ENCODE results near the gene CYSTM1. TPM values are rescaled to one million over a fixed set of nuclear protein-coding genes. Genes with fewer than 3 reads are reported as not detected.

CYSTM1 gene
- polyA plus RNA-seq, 2 donors: 6.7 to 13.4 TPM

GRCh38 chr5:140135127-140135526, 39.9 kb upstream of the CYSTM1 start:
- Histone ChIP-seq H3K4me3 (ENCODE audit: low read depth in 1 of 2, low read length in 2 of 2) (no peak overlapping the region), H3K36me3 (ENCODE audit: control insufficient read depth in 2 of 2, insufficient read depth in 2 of 2, low read length in 1 of 2) (no peaks in the 10 kb centered on the region), H3K9me3 (ENCODE audit: control insufficient read depth in 2 of 2, insufficient read depth in 1 of 2, low read depth in 1 of 2, low read length in 1 of 2) (no peaks in the 10 kb centered on the region), H3K27ac (ENCODE audit: low read depth in 2 of 2, low read length in 1 of 2) (no peak overlapping the region), H3K4me1 (ENCODE audit: control insufficient read depth in 2 of 2, insufficient read depth in 2 of 2, low read length in 1 of 2) (peaks cover 0 to 5% of the 10 kb centered on the region in 2 donors), H3K27me3 (ENCODE audit: control insufficient read depth in 1 of 2, insufficient read depth in 2 of 2, low read length in 2 of 2) (no peaks in the 10 kb centered on the region)

GRCh38 chr5:140136624-140137023, 38.4 kb upstream of the CYSTM1 start:
- peaks cover 0 to 3% of the 10 kb centered on the region in 2 donors for H3K4me1 ChIP-seq (ENCODE audit: control insufficient read depth in 2 of 2, insufficient read depth in 2 of 2, low read length in 1 of 2)
- no peaks in the 10 kb centered on the region for H3K9me3 ChIP-seq (ENCODE audit: control insufficient read depth in 2 of 2, insufficient read depth in 1 of 2, low read depth in 1 of 2, low read length in 1 of 2)
- 96% methylated on average over 1 of the region's 1 CpG for WGBS, 2 donors
- H3K36me3 ChIP-seq (ENCODE audit: control insufficient read depth in 2 of 2, insufficient read depth in 2 of 2, low read length in 1 of 2): no peaks in the 10 kb centered on the region
- no peaks in the 10 kb centered on the region for H3K27me3 ChIP-seq (ENCODE audit: control insufficient read depth in 1 of 2, insufficient read depth in 2 of 2, low read length in 2 of 2)
- H3K27ac ChIP-seq (ENCODE audit: low read depth in 2 of 2, low read length in 1 of 2): no peak overlapping the region
- no peak overlapping the region for H3K4me3 ChIP-seq (ENCODE audit: low read depth in 1 of 2, low read length in 2 of 2)

- Histone ChIP-seq H3K4me1 (ENCODE audit: control insufficient read depth in 2 of 2, insufficient read depth in 2 of 2, low read length in 1 of 2) (peaks cover 0 to 4% of the 10 kb centered on the region in 2 donors), H3K4me3 (ENCODE audit: low read depth in 1 of 2, low read length in 2 of 2) (no peak overlapping the region), H3K27me3 (ENCODE audit: control insufficient read depth in 1 of 2, insufficient read depth in 2 of 2, low read length in 2 of 2) (no peaks in the 10 kb centered on the region), H3K27ac (ENCODE audit: low read depth in 2 of 2, low read length in 1 of 2) (peak overlapping the region in 1 of 2 donors; percentile 16), H3K36me3 (ENCODE audit: control insufficient read depth in 2 of 2, insufficient read depth in 2 of 2, low read length in 1 of 2) (no peaks in the 10 kb centered on the region), H3K9me3 (ENCODE audit: control insufficient read depth in 2 of 2, insufficient read depth in 1 of 2, low read depth in 1 of 2, low read length in 1 of 2) (no peaks in the 10 kb centered on the region)
- WGBS, 2 donors: 76 to 83% methylated on average over 3 of the region's 3 CpGs
These were observed 34.6 kb upstream of the CYSTM1 start for GRCh38 chr5:140140435-140140834.

GRCh38 chr5:140141241-140141640, 33.7 kb upstream of the CYSTM1 start:
- Histone ChIP-seq H3K4me3 (ENCODE audit: low read depth in 1 of 2, low read length in 2 of 2) (no peak overlapping the region), H3K9me3 (ENCODE audit: control insufficient read depth in 2 of 2, insufficient read depth in 1 of 2, low read depth in 1 of 2, low read length in 1 of 2) (no peaks in the 10 kb centered on the region), H3K36me3 (ENCODE audit: control insufficient read depth in 2 of 2, insufficient read depth in 2 of 2, low read length in 1 of 2) (no peaks in the 10 kb centered on the region), H3K27ac (ENCODE audit: low read depth in 2 of 2, low read length in 1 of 2) (no peak overlapping the region), H3K27me3 (ENCODE audit: control insufficient read depth in 1 of 2, insufficient read depth in 2 of 2, low read length in 2 of 2) (no peaks in the 10 kb centered on the region), H3K4me1 (ENCODE audit: control insufficient read depth in 2 of 2, insufficient read depth in 2 of 2, low read length in 1 of 2) (peaks cover 0 to 7% of the 10 kb centered on the region in 2 donors)

GRCh38 chr5:140142246-140142645, 32.7 kb upstream of the CYSTM1 start:
- H3K4me1 ChIP-seq (ENCODE audit: control insufficient read depth in 2 of 2, insufficient read depth in 2 of 2, low read length in 1 of 2): peaks cover 0 to 9% of the 10 kb centered on the region in 2 donors
- no peak overlapping the region for H3K27ac ChIP-seq (ENCODE audit: low read depth in 2 of 2, low read length in 1 of 2)
- WGBS, 2 donors: 79 to 81% methylated on average over 5 of the region's 5 CpGs

GRCh38 chr5:140142856-140143255, 32.1 kb upstream of the CYSTM1 start:
- Histone ChIP-seq H3K4me1 (ENCODE audit: control insufficient read depth in 2 of 2, insufficient read depth in 2 of 2, low read length in 1 of 2) (peaks cover 0 to 9% of the 10 kb centered on the region in 2 donors), H3K9me3 (ENCODE audit: control insufficient read depth in 2 of 2, insufficient read depth in 1 of 2, low read depth in 1 of 2, low read length in 1 of 2) (no peaks in the 10 kb centered on the region), H3K27ac (ENCODE audit: low read depth in 2 of 2, low read length in 1 of 2) (no peak overlapping the region), H3K36me3 (ENCODE audit: control insufficient read depth in 2 of 2, insufficient read depth in 2 of 2, low read length in 1 of 2) (no peaks in the 10 kb centered on the region), H3K4me3 (ENCODE audit: low read depth in 1 of 2, low read length in 2 of 2) (no peak overlapping the region), H3K27me3 (ENCODE audit: control insufficient read depth in 1 of 2, insufficient read depth in 2 of 2, low read length in 2 of 2) (no peaks in the 10 kb centered on the region)
- 76 to 83% methylated on average over 7 of the region's 7 CpGs for WGBS, 2 donors

More at GRCh38 chr5:140142246-140142645, 32.7 kb upstream of the CYSTM1 start:
- no peaks in the 10 kb centered on the region for H3K9me3 ChIP-seq (ENCODE audit: control insufficient read depth in 2 of 2, insufficient read depth in 1 of 2, low read depth in 1 of 2, low read length in 1 of 2)
- no peaks in the 10 kb centered on the region for H3K36me3 ChIP-seq (ENCODE audit: control insufficient read depth in 2 of 2, insufficient read depth in 2 of 2, low read length in 1 of 2)
- no peak overlapping the region for H3K4me3 ChIP-seq (ENCODE audit: low read depth in 1 of 2, low read length in 2 of 2)
- H3K27me3 ChIP-seq (ENCODE audit: control insufficient read depth in 1 of 2, insufficient read depth in 2 of 2, low read length in 2 of 2): no peaks in the 10 kb centered on the region

- no peaks in the 10 kb centered on the region for H3K27me3 ChIP-seq (ENCODE audit: control insufficient read depth in 1 of 2, insufficient read depth in 2 of 2, low read length in 2 of 2)
These were observed 31.3 kb upstream of the CYSTM1 start for GRCh38 chr5:140143521-140144258.

GRCh38 chr5:140145256-140145655, 29.7 kb upstream of the CYSTM1 start:
- 71 to 75% methylated on average over 3 of the region's 3 CpGs for WGBS, 2 donors
- peak overlapping the region in 1 of 2 donors; percentile 39 for H3K4me3 ChIP-seq (ENCODE audit: low read depth in 1 of 2, low read length in 2 of 2)
- no peak overlapping the region for H3K27ac ChIP-seq (ENCODE audit: low read depth in 2 of 2, low read length in 1 of 2)
- no peaks in the 10 kb centered on the region for H3K9me3 ChIP-seq (ENCODE audit: control insufficient read depth in 2 of 2, insufficient read depth in 1 of 2, low read depth in 1 of 2, low read length in 1 of 2)
- no peaks in the 10 kb centered on the region for H3K27me3 ChIP-seq (ENCODE audit: control insufficient read depth in 1 of 2, insufficient read depth in 2 of 2, low read length in 2 of 2)
- no peaks in the 10 kb centered on the region for H3K36me3 ChIP-seq (ENCODE audit: control insufficient read depth in 2 of 2, insufficient read depth in 2 of 2, low read length in 1 of 2)
- peaks cover 0 to 9% of the 10 kb centered on the region in 2 donors for H3K4me1 ChIP-seq (ENCODE audit: control insufficient read depth in 2 of 2, insufficient read depth in 2 of 2, low read length in 1 of 2)

More at GRCh38 chr5:140143521-140144258, 31.3 kb upstream of the CYSTM1 start:
- Histone ChIP-seq H3K36me3 (ENCODE audit: control insufficient read depth in 2 of 2, insufficient read depth in 2 of 2, low read length in 1 of 2) (no peaks in the 10 kb centered on the region), H3K9me3 (ENCODE audit: control insufficient read depth in 2 of 2, insufficient read depth in 1 of 2, low read depth in 1 of 2, low read length in 1 of 2) (no peaks in the 10 kb centered on the region), H3K4me1 (ENCODE audit: control insufficient read depth in 2 of 2, insufficient read depth in 2 of 2, low read length in 1 of 2) (peaks cover 0 to 9% of the 10 kb centered on the region in 2 donors), H3K27ac (ENCODE audit: low read depth in 2 of 2, low read length in 1 of 2) (no peak overlapping the region), H3K4me3 (ENCODE audit: low read depth in 1 of 2, low read length in 2 of 2) (no peak overlapping the region)
- WGBS, 2 donors: 93 to 94% methylated on average over 3 of the region's 3 CpGs

GRCh38 chr5:140145818-140146522, 29.0 kb upstream of the CYSTM1 start:
- 5 to 7% methylated on average over 61 to 64 of the region's 64 CpGs for WGBS, 2 donors
- Histone ChIP-seq H3K4me1 (ENCODE audit: control insufficient read depth in 2 of 2, insufficient read depth in 2 of 2, low read length in 1 of 2) (peaks cover 0 to 9% of the 10 kb centered on the region in 2 donors), H3K9me3 (ENCODE audit: control insufficient read depth in 2 of 2, insufficient read depth in 1 of 2, low read depth in 1 of 2, low read length in 1 of 2) (no peaks in the 10 kb centered on the region), H3K27ac (ENCODE audit: low read depth in 2 of 2, low read length in 1 of 2) (no peak overlapping the region), H3K4me3 (ENCODE audit: low read depth in 1 of 2, low read length in 2 of 2) (peak overlapping the region; percentile 38 to 39), H3K36me3 (ENCODE audit: control insufficient read depth in 2 of 2, insufficient read depth in 2 of 2, low read length in 1 of 2) (no peaks in the 10 kb centered on the region), H3K27me3 (ENCODE audit: control insufficient read depth in 1 of 2, insufficient read depth in 2 of 2, low read length in 2 of 2) (no peaks in the 10 kb centered on the region)

- WGBS, 2 donors: 35 to 36% methylated on average over 14 of the region's 14 CpGs
- Histone ChIP-seq H3K4me1 (ENCODE audit: control insufficient read depth in 2 of 2, insufficient read depth in 2 of 2, low read length in 1 of 2) (peaks cover 0 to 9% of the 10 kb centered on the region in 2 donors), H3K4me3 (ENCODE audit: low read depth in 1 of 2, low read length in 2 of 2) (no peak overlapping the region), H3K36me3 (ENCODE audit: control insufficient read depth in 2 of 2, insufficient read depth in 2 of 2, low read length in 1 of 2) (no peaks in the 10 kb centered on the region), H3K27ac (ENCODE audit: low read depth in 2 of 2, low read length in 1 of 2) (no peak overlapping the region), H3K9me3 (ENCODE audit: control insufficient read depth in 2 of 2, insufficient read depth in 1 of 2, low read depth in 1 of 2, low read length in 1 of 2) (no peaks in the 10 kb centered on the region), H3K27me3 (ENCODE audit: control insufficient read depth in 1 of 2, insufficient read depth in 2 of 2, low read length in 2 of 2) (no peaks in the 10 kb centered on the region)
These were observed 28.5 kb upstream of the CYSTM1 start for GRCh38 chr5:140146523-140146842.

All from esophagus (tissue), 2 donors.